Hepatocyte (in vitro differentiated cells): ENCODE data around the gene OR52J3. TPM values are rescaled to one million over a fixed set of nuclear protein-coding genes. Genes with fewer than 3 reads are reported as not detected.

Experiments
- DNase-seq: peaks from one replicate; pipeline ENCODE4 v3.0.0-alpha.2; 2016; ENCODE audit warnings: low spot score
- H2AFZ ChIP-seq: fragments of 200-600 bp; sonication (generic); 2 replicates; pipeline ENCODE4 v1.6.0; 2016; ENCODE audit warnings: antibody characterized with exemption, mild to moderate bottlenecking
- H3K27ac ChIP-seq: fragments of 200-600 bp; sonication (generic); 2 replicates; pipeline ENCODE4 v1.5.1; 2016; ENCODE audit warnings: mild to moderate bottlenecking
- H3K27me3 ChIP-seq: fragments of 200-600 bp; sonication (generic); 2 replicates; pipeline ENCODE4 v1.6.1; 2016
- H3K36me3 ChIP-seq: fragments of 200-600 bp; sonication (generic); replicated peaks from 2 replicates; pipeline ENCODE4 v1.5.1; 2016; ENCODE audit warnings: low read depth; ENCODE audit not compliant: insufficient read depth
- H3K4me1 ChIP-seq: fragments of 200-600 bp; sonication (generic); 2 replicates; pipeline ENCODE4 v1.5.1; 2016; ENCODE audit warnings: mild to moderate bottlenecking, moderate library complexity; ENCODE audit not compliant: insufficient read depth
- H3K4me2 ChIP-seq: fragments of 200-600 bp; sonication (generic); 2 replicates; pipeline ENCODE4 v1.6.0; 2016
- H3K4me3 ChIP-seq: fragments of 200-600 bp; sonication (generic); 2 replicates; pipeline ENCODE4 v1.5.1; 2016; ENCODE audit warnings: mild to moderate bottlenecking
- H3K79me2 ChIP-seq: fragments of 200-600 bp; sonication (generic); 2 replicates; pipeline ENCODE4 v1.6.0; 2017; ENCODE audit warnings: mild to moderate bottlenecking
- H3K9me2 ChIP-seq: fragments of 200-600 bp; sonication (generic); replicated peaks from 2 replicates; pipeline ENCODE4 v1.6.0; 2017; ENCODE audit warnings: mild to moderate bottlenecking; ENCODE audit not compliant: insufficient read depth
- H3K9me3 ChIP-seq: fragments of 200-600 bp; sonication (generic); 2 replicates; pipeline ENCODE4 v1.5.1; 2016; ENCODE audit warnings: low read depth, mild to moderate bottlenecking
- H4K20me1 ChIP-seq: fragments of 200-600 bp; sonication (generic); 2 replicates; pipeline ENCODE4 v1.6.0; 2016; ENCODE audit warnings: mild to moderate bottlenecking; ENCODE audit not compliant: insufficient read depth, poor library complexity, severe bottlenecking
- EZH2 ChIP-seq: fragments of 200-600 bp; sonication (generic); IDR thresholded peaks from 2 replicates; pipeline ENCODE4 v1.6.1; 2016; ENCODE audit warnings: antibody characterized with exemption, mild to moderate bottlenecking, borderline replicate concordance
- EZH2phosphoT487 ChIP-seq: fragments of 200-600 bp; sonication (generic); IDR thresholded peaks from one replicate; pipeline ENCODE4 v1.6.1; 2018; ENCODE audit warnings: antibody characterized with exemption, mild to moderate bottlenecking, low read depth, moderate library complexity; ENCODE audit not compliant: unreplicated experiment, severe bottlenecking
- WGBS: methylation state at CpG from one replicate; pipeline ENCODE4 v1.1.6; 2016; ENCODE audit warnings: low lambda C conversion rate; ENCODE audit errors: missing lambda C conversion rate; 5-methylcytosine and 5-hydroxymethylcytosine counted together
- polyA plus RNA-seq: library from polyadenylated mRNA; unstranded; fragments of >200 nt; fragmentation: Nextera tagmentation; extraction: Ambion mirVana; gene quantifications from 2 replicates; pipeline ENCODE4 v1.2.1, GENCODE V29; 2016
- total RNA-seq: library from RNA; depleted of rRNA; stranded (reverse); fragments of >200 nt; gene quantifications from 2 replicates; pipeline ENCODE4 v1.2.3, GENCODE V29; 2014
- TF ChIP-seq, protein P1 (sequence below): fragments of 200-600 bp; sonication (generic); IDR thresholded peaks from 2 replicates; pipeline ENCODE4 v1.5.1; 2016; ENCODE audit warnings: antibody characterized with exemption, mild to moderate bottlenecking; ENCODE audit not compliant: poor library complexity

Gene OR52J3
- total and polyA plus RNA-seq, 2 experiments from 2014 or later, result not detected

DNA sequence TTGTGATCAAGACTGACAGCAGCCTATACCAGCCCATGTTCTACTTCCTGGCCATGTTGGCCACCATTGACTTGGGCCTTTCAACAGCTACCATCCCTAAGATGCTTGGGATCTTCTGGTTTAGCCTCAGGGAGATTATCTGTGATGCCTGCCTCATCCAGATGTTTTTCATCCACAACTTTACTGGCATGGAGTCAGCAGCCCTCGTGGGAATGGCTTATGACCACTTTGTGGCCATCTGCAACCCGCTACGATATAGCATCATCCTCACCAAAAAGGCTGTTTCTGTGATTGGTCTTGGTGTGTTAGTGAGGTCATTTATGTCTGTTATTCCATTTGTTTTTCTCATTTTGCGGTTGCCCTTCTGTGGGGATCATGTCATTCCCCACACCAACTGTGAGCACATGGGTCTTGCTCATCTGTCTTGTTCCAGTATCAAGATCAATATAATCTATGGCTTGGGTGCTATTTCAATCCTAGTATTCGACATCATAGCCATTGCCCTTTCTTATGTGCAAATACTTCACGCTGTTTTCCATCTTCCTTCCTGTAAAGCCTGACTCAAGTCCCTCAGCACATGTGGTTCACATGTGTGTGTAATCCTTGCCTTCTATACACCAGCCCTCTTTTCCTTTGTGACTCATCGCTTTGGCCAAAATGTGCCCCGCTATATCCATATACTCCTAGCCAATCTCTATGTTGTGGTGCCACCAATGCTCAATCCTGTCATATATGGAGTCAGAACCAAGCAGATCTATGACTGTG, 46.7 kb downstream of the OR52J3 start:
- WGBS, result 85% methylated on average over 8 of the region's 8 CpGs
- H3K27me3 ChIP-seq, result no peaks in the 10 kb centered on the region
- no peak overlapping the region for H3K27ac ChIP-seq
- H3K4me1 ChIP-seq, result no peaks in the 10 kb centered on the region
- TF ChIP-seq EZH2phosphoT487 (no peak), EZH2 (no peak)
- TF ChIP-seq, protein P1, sequence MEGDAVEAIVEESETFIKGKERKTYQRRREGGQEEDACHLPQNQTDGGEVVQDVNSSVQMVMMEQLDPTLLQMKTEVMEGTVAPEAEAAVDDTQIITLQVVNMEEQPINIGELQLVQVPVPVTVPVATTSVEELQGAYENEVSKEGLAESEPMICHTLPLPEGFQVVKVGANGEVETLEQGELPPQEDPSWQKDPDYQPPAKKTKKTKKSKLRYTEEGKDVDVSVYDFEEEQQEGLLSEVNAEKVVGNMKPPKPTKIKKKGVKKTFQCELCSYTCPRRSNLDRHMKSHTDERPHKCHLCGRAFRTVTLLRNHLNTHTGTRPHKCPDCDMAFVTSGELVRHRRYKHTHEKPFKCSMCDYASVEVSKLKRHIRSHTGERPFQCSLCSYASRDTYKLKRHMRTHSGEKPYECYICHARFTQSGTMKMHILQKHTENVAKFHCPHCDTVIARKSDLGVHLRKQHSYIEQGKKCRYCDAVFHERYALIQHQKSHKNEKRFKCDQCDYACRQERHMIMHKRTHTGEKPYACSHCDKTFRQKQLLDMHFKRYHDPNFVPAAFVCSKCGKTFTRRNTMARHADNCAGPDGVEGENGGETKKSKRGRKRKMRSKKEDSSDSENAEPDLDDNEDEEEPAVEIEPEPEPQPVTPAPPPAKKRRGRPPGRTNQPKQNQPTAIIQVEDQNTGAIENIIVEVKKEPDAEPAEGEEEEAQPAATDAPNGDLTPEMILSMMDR, result no peak
- H3K9me3 ChIP-seq, result no peaks in the 10 kb centered on the region
- H3K4me3 ChIP-seq, result no peak overlapping the region
- H2AFZ ChIP-seq, result no peak overlapping the region
- H3K79me2 ChIP-seq, result no peaks in the 10 kb centered on the region
- no peak overlapping the region for H3K4me2 ChIP-seq
- no peak for DNase-seq
- no peaks in the 10 kb centered on the region for H3K36me3 ChIP-seq
- no peaks in the 10 kb centered on the region for H3K9me2 ChIP-seq
- H4K20me1 ChIP-seq, result no peaks in the 10 kb centered on the region

DNA sequence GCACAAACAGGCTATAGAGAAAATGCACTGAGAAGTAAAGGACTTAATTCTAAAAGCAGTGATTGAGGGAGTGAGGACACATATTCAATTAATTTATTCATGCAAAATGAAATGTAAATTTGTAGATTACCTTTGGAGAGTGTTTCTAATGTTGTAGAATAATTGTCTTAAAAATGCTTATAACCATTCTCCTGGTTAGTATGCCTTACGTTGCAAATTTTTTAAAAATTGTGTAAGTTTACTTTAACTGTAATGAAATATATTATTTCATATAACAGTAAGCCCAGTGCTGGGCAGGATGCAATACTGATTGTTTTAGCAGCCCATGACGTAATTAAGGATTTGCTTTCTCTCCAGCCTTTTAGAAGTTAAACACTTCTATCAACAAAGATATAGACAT, 49.7 kb downstream of the OR52J3 start:
- no peaks in the 10 kb centered on the region for H3K4me1 ChIP-seq

More for the DNA sequence above, 49.7 kb downstream of the OR52J3 start:
- H3K4me3 ChIP-seq, result no peak overlapping the region
- H2AFZ ChIP-seq, result no peak overlapping the region
- no peaks in the 10 kb centered on the region for H4K20me1 ChIP-seq
- TF ChIP-seq EZH2phosphoT487 (no peak), EZH2 (no peak)
- TF ChIP-seq, protein P1, result no peak
- WGBS, result 76% methylated on average over 2 of the region's 2 CpGs
- H3K36me3 ChIP-seq, result no peaks in the 10 kb centered on the region
- DNase-seq, result no peak
- no peaks in the 10 kb centered on the region for H3K9me2 ChIP-seq
- H3K9me3 ChIP-seq, result no peaks in the 10 kb centered on the region
- no peaks in the 10 kb centered on the region for H3K79me2 ChIP-seq
- no peak overlapping the region for H3K27ac ChIP-seq
- H3K4me2 ChIP-seq, result no peak overlapping the region
- no peaks in the 10 kb centered on the region for H3K27me3 ChIP-seq

Other genes starting within 250 kb of the OR52J3 start
- gene OR52R1, start 242.1 kb upstream of the OR52J3 start, total RNA-seq, result not detected in 2 replicates
- gene OR52R1, start 242.1 kb upstream of the OR52J3 start, polyA plus RNA-seq, result not detected in 2 replicates
- gene OR51F2, start 225.2 kb upstream of the OR52J3 start, total RNA-seq, result not detected in 2 replicates
- gene OR51F2, start 225.2 kb upstream of the OR52J3 start, polyA plus RNA-seq, result not detected in 2 replicates
- not detected in 2 replicates for gene OR51S1, start 197.3 kb upstream of the OR52J3 start, total RNA-seq
- gene OR51S1, start 197.3 kb upstream of the OR52J3 start, polyA plus RNA-seq, result not detected in 2 replicates
- gene OR51T1, start 164.6 kb upstream of the OR52J3 start, total RNA-seq, result not detected in 2 replicates
- not detected in 2 replicates for gene OR51T1, start 164.6 kb upstream of the OR52J3 start, polyA plus RNA-seq
- not detected in 2 replicates for gene OR51A7, start 142.7 kb upstream of the OR52J3 start, total RNA-seq
- not detected in 2 replicates for gene OR51A7, start 142.7 kb upstream of the OR52J3 start, polyA plus RNA-seq
- not detected in 2 replicates for gene OR51G2, start 127.2 kb upstream of the OR52J3 start, total RNA-seq
- gene OR51G2, start 127.2 kb upstream of the OR52J3 start, polyA plus RNA-seq, result not detected in 2 replicates
- gene OR51G1, start 122.2 kb upstream of the OR52J3 start, total RNA-seq, result not detected in 2 replicates
- gene OR51G1, start 122.2 kb upstream of the OR52J3 start, polyA plus RNA-seq, result not detected in 2 replicates
- gene OR51A4, start 98.9 kb upstream of the OR52J3 start, total RNA-seq, result not detected in 2 replicates
- not detected in 2 replicates for gene OR51A4, start 98.9 kb upstream of the OR52J3 start, polyA plus RNA-seq
- gene OR51A2, start 90.8 kb upstream of the OR52J3 start, total RNA-seq, result not detected in 2 replicates
- gene OR51A2, start 90.8 kb upstream of the OR52J3 start, polyA plus RNA-seq, result not detected in 2 replicates
- not detected in 2 replicates for gene OR51L1, start 51.7 kb upstream of the OR52J3 start, total RNA-seq
- gene OR51L1, start 51.7 kb upstream of the OR52J3 start, polyA plus RNA-seq, result not detected in 2 replicates
- gene OR52E2, start 13.1 kb downstream of the OR52J3 start, total RNA-seq, result not detected in 2 replicates
- not detected in 2 replicates for gene OR52E2, start 13.1 kb downstream of the OR52J3 start, polyA plus RNA-seq
- gene OR52E1, start 23.0 kb downstream of the OR52J3 start, total RNA-seq, result not detected in 2 replicates
- not detected in 2 replicates for gene OR52E1, start 23.0 kb downstream of the OR52J3 start, polyA plus RNA-seq
- not detected in 2 replicates for gene OR52A5, start 91.8 kb downstream of the OR52J3 start, total RNA-seq
- not detected in 2 replicates for gene OR52A5, start 91.8 kb downstream of the OR52J3 start, polyA plus RNA-seq
- gene OR52A1, start 108.2 kb downstream of the OR52J3 start, total RNA-seq, result not detected in 2 replicates
- gene OR52A1, start 108.2 kb downstream of the OR52J3 start, polyA plus RNA-seq, result not detected in 2 replicates
- not detected in 2 replicates for gene OR51V1, start 154.2 kb downstream of the OR52J3 start, total RNA-seq
- gene OR51V1, start 154.2 kb downstream of the OR52J3 start, polyA plus RNA-seq, result not detected in 2 replicates
- not detected in 2 replicates for gene HBB, start 180.5 kb downstream of the OR52J3 start, total RNA-seq
- gene HBB, start 180.5 kb downstream of the OR52J3 start, polyA plus RNA-seq, result not detected in 2 replicates
- gene HBD, start 188.0 kb downstream of the OR52J3 start, total RNA-seq, result not detected in 2 replicates
- gene HBD, start 188.0 kb downstream of the OR52J3 start, polyA plus RNA-seq, result not detected in 2 replicates
- not detected in 2 replicates for gene HBG1, start 203.3 kb downstream of the OR52J3 start, total RNA-seq
- gene HBG1, start 203.3 kb downstream of the OR52J3 start, polyA plus RNA-seq, result not detected in 2 replicates
- not detected in 2 replicates for gene HBG2, start 208.3 kb downstream of the OR52J3 start, total RNA-seq
- gene HBG2, start 208.3 kb downstream of the OR52J3 start, polyA plus RNA-seq, result 0.63 TPM in 1 of 2 replicates, not detected in the other
- gene HBE1, start 223.4 kb downstream of the OR52J3 start, total RNA-seq, result 1.1 and 1.6 TPM in 2 replicates
- gene HBE1, start 223.4 kb downstream of the OR52J3 start, polyA plus RNA-seq, result 0.25 and 1.5 TPM in 2 replicates